Stimulated activated CD8-positive, alpha-beta memory T cell treated with anti-CD3 and anti-CD28 coated beads, Interleukin-12 subunit alpha, Interleukin-12 subunit beta, amount 100 ng/mL, for 24 hours (primary cell): ENCODE measurements around the gene MILR1.

Experiments used
- DNase-seq: peaks from one replicate; pipeline ENCODE4 v3.0.0-alpha.2; 2020; ENCODE audit errors: extremely low read depth

Gene MILR1

DNA sequence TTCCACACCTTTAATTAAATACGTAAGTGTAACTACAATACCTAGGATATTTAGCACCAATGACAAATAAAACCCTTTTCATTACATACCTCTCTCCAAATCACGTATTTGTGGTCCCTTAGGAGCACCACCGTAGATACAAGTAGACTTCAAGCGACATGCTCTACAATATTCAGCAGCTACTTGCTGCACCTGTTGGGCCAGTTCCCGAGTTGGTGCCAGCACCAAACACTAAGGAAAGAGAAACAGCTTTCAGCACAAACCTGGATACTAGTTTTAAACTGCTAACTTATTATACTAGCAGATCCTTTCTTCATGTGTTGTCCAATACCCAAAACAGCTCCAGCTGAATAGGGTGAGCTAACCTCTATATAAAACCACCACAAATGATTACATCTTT, 54.4 kb downstream of the MILR1 start:
- DNase-seq = no peak

DNA sequence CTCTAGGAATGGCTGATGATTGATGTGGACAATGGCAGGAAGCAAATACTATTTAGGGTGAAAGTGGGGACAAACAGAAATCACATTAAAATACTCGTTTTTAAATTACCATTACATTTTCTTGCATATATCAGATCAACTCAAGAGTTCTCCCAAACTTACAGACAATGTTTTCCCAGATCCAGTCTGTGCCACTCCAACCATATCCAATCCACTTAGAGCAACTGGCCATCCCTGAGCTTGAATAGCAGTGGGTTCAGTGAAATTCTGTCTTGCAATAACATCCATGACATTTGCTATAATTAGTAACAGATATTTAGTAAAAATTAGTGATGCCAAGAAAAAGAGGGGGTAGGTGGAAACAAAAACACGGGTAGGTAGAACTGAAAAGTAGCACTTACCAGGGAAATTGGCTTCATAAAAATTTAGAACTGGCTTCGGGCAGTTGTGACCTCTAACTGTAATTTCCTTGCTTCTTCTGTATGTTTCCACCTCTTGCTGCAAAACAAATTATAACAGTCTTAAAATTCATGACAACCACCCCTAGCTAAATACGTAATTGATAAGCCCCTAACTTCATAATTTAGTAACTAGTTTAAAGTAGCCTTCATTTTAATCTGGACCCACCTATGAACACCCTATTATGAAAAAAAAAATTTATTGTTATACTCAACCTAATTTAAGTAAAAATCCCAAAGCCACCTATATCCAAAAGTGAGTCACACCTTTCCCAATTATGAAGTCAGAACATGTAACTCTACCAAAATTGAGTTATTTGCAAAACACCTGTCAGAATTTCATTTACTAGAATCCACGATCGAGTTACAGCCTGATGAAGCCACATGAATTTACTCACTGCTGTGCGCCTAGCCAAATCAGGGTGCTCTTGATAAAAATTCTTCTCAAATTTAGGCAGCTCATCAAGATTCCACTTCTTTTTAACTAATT, 55.2 kb downstream of the MILR1 start:
- no peak for DNase-seq

DNA sequence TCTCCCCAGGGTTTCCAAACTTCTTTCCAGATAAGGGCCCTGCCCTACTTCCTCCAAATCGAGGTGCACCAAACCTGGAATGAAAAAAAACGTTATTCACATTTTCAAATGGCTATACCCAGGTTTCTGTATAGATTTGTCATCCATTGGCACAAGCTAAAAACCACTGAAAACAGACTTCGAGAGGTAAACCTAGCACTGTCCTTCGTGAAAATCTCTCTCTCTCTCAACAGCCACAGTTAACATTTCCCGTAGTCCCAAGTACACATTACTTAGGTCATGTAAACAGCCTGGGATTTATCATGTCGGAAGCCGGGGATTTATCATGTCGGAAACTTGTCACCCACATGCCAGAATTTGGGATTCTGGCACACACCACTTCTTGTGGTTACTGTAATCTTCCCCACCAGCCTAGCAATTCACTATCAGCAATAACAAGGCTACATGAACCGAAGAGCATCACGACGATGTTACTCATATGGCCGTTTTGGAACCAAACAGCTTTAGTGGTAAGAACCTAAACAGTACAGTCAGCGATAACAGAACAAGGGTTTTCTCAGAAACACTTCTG, 55.9 kb downstream of the MILR1 start:
- DNase-seq = no peak

DNA sequence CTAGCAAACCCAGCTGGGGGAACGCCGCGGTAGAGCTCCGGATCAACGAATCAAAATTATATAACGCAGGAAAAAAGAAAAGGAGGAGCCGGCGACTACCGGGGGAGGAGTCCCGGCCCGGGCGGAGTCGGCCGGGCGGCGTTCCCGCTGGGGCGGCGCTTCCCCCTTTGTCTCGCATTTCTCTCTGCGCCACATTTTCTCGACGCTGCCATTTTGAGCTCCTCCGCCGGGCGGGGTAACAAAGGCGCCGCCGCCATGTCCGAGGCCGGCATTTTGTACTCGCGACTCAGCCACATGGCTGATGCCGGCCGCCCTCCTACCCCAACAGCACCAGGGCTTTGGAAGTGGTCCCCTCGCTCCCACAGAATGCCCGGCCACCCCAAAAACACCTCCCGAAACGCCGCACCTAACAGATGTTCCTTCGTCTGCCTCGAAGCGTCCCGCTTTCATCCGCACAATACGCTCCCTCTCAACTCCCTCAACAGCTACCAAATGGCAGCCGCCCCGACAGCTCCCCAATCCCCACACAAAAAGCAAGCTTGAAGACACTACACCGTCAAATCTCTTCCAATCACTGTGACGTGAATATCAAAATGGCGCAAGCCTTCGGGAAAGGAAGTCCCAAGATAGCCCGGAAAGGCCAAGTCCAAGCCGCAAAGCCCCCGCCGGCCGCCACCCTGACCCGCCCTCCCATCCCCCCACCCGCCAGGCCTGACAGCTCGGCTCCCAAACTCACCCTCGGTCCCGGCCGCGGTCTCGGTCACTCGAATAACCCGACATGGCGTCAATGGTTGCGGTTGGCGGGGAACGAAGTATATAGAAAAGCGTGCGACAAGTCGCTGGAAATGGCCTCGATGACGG, 56.7 kb downstream of the MILR1 start:
- DNase-seq = peak; percentile 59

DNA sequence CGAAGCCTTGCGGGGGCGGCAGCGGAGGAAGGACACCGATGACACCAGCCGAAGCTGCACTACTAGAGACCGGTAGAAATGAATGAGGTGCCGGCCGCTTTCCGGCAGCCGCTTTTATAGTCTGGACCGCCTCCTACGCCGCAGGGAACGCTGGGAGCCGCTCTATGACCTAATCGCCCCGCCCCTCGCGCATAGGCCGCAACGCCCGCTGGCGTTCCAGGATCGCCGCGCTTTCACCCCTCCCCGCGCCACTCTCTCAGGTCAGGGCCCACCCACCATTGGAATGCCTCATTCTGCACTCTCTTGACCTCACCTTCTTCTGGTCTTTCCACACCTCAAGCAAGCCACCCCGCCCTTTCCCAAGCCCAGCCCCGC, 57.3 kb downstream of the MILR1 start, which contains the start of gene DDX5:
Gene DDX5 (minus strand): TSS at position 89 of the 375 bp plus-strand sequence. CDS start 170 bp downstream, outside the sequence.
- peak; percentile 93 for DNase-seq

DNA sequence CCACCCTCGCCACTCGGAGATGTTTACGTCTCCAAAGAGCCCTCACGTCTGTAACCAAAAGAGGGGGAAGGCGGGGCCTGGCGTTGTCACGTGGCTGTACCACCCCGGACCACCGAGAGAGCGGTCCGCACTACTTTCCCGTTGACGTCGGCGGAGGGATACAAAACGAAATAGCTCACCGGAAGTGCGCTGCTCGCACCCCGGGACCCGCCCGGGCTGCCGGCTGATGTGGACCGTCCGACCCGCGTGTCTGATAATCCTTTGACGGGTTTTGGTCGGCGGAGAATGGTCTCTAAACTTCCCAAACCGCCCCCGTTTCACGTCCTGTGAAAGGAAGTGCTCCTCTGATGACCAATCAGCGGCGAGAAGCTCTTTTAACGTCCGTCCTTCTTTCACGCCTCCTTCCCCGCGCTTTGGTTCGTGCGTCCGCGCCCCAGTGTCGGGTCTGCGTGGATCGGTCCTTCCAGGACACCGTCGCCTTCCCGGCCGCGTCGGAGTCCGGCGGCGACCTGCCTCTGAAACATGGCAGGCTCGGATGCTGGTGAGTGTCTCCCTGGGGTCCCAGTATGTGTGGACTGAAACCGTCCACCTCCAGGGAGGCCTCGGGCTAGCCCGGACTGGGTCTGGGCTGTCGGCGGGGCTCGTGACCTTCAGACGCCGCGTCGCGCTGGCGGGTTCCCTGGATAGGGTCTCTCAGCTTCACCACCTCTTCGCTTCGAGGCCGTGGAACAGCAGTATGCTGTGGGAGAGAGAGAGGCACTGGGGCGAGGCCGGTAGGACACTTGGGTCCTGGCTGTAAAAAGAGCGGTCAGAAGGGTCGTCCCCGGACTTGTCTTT, 57.9 kb downstream of the MILR1 start, which contains the start of gene CEP95:
Gene CEP95 (plus strand): TSS at position 402 of the 837 bp plus-strand sequence. CDS start 121 bp downstream, at position 523.
- peak; percentile 91 for DNase-seq

DNA sequence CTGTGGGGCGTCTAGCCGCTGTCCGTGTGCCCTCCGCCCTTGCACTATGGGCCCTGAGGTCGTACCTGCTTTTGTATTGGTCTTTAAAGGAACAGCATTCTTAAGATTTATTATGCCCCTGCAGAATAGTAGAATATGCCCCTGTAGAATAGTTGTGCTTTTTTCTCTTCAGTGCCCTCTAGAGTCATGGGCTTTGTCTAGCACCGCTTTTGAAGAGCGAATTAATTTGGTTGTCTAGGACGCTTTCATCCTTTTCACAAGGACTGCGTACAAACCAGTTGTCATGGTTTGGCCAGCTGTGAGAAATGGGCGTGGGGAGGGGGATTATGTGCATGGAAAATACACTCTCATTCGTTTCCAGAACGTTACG, 58.5 kb downstream of the MILR1 start:
- no peak for DNase-seq

DNA sequence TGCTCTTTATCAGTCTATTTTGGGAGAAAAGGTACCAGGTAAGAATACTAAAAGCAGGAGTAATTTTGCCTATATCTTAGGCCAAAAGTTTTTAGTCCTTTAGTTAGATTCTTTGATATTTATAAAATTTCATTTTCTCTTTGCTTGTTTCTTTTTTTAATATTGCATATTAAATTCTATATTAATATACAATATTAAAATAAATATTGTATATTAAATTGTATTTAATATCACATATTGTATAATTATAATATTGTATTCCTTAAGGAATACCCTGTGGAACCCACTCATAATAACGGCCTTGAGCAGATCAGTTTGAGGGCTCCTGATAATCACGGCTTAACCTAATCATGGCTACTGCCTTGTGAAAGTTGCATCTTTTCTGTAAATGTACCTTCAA, 59.8 kb downstream of the MILR1 start:
- no peak for DNase-seq

DNA sequence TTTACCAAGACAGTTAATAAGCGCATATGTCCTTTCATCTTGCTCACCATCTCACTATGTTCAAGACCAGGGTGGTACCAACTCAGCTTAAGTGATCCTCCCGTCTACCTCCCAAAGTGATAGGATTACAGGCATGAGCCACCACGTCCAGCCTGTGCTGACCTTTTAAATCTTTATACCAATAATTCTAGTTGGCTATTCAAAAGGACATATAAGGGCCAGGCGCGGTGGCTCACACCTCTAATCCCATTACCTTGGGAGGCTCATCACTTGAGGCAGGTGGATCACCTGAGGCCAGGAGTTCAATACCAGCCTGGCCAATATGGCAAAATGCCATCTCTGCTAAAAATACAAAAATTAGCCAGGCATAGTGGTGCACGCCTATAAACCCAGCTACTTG, 60.3 kb downstream of the MILR1 start:
- no peak for DNase-seq

DNA sequence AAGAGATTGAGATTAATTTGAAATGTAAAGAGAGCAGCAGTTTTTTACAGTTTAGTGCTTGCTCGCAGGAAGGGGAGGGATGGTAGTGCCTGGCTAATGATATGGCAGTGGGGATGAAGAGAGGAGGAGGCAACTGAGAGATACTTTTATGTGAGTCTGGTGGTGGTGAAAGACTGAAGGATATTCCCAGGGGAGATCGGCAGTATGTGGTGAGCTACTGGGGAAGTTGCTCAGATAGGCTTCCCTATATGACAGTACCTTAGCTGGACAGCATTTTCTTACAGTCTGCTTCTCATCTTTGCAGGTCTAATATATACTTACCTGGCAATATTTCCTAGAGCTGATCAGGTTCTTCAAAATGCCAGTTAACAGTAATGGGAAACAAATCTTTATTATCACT, 66.5 kb downstream of the MILR1 start:
- no peak for DNase-seq

DNA sequence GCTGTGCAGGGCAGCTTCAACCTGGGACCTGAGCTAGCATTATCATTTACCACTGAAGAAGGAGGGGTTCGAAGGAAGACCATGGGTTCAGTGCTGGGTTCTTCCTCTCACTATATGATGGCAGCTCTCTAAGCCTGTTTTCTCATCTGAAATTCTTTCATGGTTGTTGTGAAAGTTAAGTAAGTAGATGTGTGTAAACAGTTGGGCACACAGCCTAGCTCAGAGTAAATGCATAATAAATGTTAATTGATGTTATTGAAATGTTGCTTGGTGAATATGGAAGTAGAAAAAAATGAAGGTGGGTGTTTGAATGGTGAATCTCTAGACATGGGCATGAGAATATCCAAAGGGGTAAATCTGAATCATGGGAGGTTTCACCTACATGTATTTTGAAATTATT, 66.9 kb downstream of the MILR1 start:
- no peak for DNase-seq
